Mammary epithelial cell (primary cell): ENCODE measurements around the gene SIRT2.

Source experiments
- EZH2 ChIP-seq: IDR thresholded peaks from 2 replicates; pipeline ENCODE4 v1.6.1; 2012; ENCODE audit warnings: low read length, inconsistent platforms, borderline replicate concordance
- TF ChIP-seq, protein P1 (sequence below), 2 donors: IDR thresholded peaks in 1 of 2; conservative IDR thresholded peaks in 1 of 2; 2 replicates each; pipeline ENCODE4 v1.5.1; 2011 to 2012; ENCODE audit warnings: inconsistent platforms in 2 of 2, low read length in 2 of 2, mild to moderate bottlenecking in 2 of 2, control low read depth in 1 of 2, low read depth in 1 of 2; ENCODE audit not compliant: insufficient read depth in 1 of 2; ENCODE audit errors: extremely low read depth in 1 of 2

- TF ChIP-seq, protein P1, sequence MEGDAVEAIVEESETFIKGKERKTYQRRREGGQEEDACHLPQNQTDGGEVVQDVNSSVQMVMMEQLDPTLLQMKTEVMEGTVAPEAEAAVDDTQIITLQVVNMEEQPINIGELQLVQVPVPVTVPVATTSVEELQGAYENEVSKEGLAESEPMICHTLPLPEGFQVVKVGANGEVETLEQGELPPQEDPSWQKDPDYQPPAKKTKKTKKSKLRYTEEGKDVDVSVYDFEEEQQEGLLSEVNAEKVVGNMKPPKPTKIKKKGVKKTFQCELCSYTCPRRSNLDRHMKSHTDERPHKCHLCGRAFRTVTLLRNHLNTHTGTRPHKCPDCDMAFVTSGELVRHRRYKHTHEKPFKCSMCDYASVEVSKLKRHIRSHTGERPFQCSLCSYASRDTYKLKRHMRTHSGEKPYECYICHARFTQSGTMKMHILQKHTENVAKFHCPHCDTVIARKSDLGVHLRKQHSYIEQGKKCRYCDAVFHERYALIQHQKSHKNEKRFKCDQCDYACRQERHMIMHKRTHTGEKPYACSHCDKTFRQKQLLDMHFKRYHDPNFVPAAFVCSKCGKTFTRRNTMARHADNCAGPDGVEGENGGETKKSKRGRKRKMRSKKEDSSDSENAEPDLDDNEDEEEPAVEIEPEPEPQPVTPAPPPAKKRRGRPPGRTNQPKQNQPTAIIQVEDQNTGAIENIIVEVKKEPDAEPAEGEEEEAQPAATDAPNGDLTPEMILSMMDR (conservative IDR thresholded peaks at IDR 0.05 in 1 of 2, IDR thresholded peaks at IDR 0.05 in 1 of 2; ENCODE audit: extremely low read depth in 1 of 2, insufficient read depth in 1 of 2, low read depth in 1 of 2, low read length in 2 of 2): no peak
- no peak for TF ChIP-seq EZH2
These were observed 16.1 kb downstream of the SIRT2 start for GRCh38 chr19:38883286-38883685.
